ENCODE results near the gene SURF4.

The SURF4 gene

DNA sequence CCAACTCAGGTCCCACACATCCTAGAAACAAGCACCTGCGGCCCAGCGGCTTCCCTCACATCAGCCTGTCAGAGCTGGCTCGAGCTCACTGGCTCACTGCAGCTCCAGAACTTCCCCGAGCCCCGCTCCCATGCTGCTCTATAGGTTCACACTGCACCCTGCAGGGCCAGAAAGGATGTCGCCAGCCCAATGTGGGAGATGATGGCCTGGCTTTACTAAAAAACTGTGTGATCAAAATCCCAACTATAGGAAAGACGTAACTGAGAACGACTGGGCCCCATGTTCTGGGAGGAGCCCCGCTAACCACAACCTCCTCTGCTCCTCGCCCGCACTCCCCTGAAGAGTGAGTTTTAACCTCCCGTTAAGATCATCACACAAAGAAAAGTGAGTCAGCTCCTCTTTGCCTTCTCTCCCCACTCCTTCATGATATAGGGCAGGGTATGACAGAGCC is 4.6 kb downstream of the SURF4 start:
- Histone ChIP-seq H3K4me1 (ENCODE audit: insufficient read depth, low read length, poor library complexity, severe bottlenecking) (peaks cover 61% of the 10 kb centered on the region), H3K27me3 (ENCODE audit: insufficient read depth, low read length, poor library complexity, severe bottlenecking) (no peaks in the 10 kb centered on the region), H3F3A (ENCODE audit: low read depth) (peaks cover 16% of the 10 kb centered on the region), H3K79me2 (ENCODE audit: insufficient read depth, low read length) (peaks cover 95% of the 10 kb centered on the region), H4K20me1 (ENCODE audit: insufficient read depth, low read length, poor library complexity, severe bottlenecking) (peaks cover 93% of the 10 kb centered on the region), H2AFZ (ENCODE audit: low read length) (no peak overlapping the region), H3K9me2 (replicated peaks; ENCODE audit: low read depth, low read length) (no peaks in the 10 kb centered on the region), H3K4me2 (ENCODE audit: low read depth, low read length, poor library complexity, severe bottlenecking) (peak overlapping the region; percentile 96), H3K4me3 (ENCODE audit: low read length, poor library complexity, severe bottlenecking) (peak overlapping the region; percentile 74), H3K36me3 (ENCODE audit: insufficient read depth, low read length) (peaks cover 28% of the 10 kb centered on the region; the same call in 1 of the 2 replicates), H3K9me3 (ENCODE audit: insufficient read depth, low read depth, low read length) (no peaks in the 10 kb centered on the region), H3K9ac (ENCODE audit: low read depth, low read length, poor library complexity, severe bottlenecking) (peak overlapping the region; percentile 66)
- TF ChIP-seq, protein P1, sequence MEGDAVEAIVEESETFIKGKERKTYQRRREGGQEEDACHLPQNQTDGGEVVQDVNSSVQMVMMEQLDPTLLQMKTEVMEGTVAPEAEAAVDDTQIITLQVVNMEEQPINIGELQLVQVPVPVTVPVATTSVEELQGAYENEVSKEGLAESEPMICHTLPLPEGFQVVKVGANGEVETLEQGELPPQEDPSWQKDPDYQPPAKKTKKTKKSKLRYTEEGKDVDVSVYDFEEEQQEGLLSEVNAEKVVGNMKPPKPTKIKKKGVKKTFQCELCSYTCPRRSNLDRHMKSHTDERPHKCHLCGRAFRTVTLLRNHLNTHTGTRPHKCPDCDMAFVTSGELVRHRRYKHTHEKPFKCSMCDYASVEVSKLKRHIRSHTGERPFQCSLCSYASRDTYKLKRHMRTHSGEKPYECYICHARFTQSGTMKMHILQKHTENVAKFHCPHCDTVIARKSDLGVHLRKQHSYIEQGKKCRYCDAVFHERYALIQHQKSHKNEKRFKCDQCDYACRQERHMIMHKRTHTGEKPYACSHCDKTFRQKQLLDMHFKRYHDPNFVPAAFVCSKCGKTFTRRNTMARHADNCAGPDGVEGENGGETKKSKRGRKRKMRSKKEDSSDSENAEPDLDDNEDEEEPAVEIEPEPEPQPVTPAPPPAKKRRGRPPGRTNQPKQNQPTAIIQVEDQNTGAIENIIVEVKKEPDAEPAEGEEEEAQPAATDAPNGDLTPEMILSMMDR (conservative IDR thresholded peaks at IDR 0.05; ENCODE audit: low read length): peak; percentile 51; the same call in 1 of the 2 replicates
- no peak for TF ChIP-seq EZH2phosphoT487 (IDR thresholded peaks at IDR 0.05; ENCODE audit: borderline replicate concordance)

DNA sequence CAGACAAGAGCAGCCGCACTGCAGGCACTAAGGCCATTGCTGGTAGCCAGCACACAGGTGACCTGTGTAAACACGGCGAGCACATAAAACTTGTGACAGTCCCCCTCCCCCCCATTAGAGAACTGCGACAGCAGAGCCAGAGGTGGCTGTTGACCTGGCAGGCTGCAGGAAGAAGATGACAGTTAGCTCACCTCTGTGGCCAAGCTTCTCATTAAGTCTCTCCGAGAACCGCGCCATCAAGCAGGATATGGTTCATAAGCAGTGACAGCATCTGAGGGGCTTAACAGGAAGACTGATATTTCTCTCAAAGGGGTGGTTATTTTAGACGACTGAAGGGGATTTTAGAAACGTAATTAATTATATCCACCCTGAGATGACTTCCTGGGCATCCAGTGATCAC is 5.2 kb downstream of the SURF4 start:
- H3K27me3 ChIP-seq (ENCODE audit: insufficient read depth, low read length, poor library complexity, severe bottlenecking): no peaks in the 10 kb centered on the region
- H4K20me1 ChIP-seq (ENCODE audit: insufficient read depth, low read length, poor library complexity, severe bottlenecking): peaks cover 98% of the 10 kb centered on the region
- TF ChIP-seq, protein P1 (conservative IDR thresholded peaks at IDR 0.05; ENCODE audit: low read length): no peak
- no peak for TF ChIP-seq EZH2phosphoT487 (IDR thresholded peaks at IDR 0.05; ENCODE audit: borderline replicate concordance)
- H3K9ac ChIP-seq (ENCODE audit: low read depth, low read length, poor library complexity, severe bottlenecking): peak overlapping the region; percentile 66
- H3K9me2 ChIP-seq (replicated peaks; ENCODE audit: low read depth, low read length): no peaks in the 10 kb centered on the region
- H3K79me2 ChIP-seq (ENCODE audit: insufficient read depth, low read length): peaks cover 100% of the 10 kb centered on the region
- peaks cover 16% of the 10 kb centered on the region for H3F3A ChIP-seq (ENCODE audit: low read depth)
- peak overlapping the region; percentile 74 for H3K4me3 ChIP-seq (ENCODE audit: low read length, poor library complexity, severe bottlenecking)
- H3K36me3 ChIP-seq (ENCODE audit: insufficient read depth, low read length): peaks cover 34% of the 10 kb centered on the region; the same call in 1 of the 2 replicates
- H3K4me2 ChIP-seq (ENCODE audit: low read depth, low read length, poor library complexity, severe bottlenecking): peak overlapping the region; percentile 96
- peaks cover 60% of the 10 kb centered on the region for H3K4me1 ChIP-seq (ENCODE audit: insufficient read depth, low read length, poor library complexity, severe bottlenecking)
- H2AFZ ChIP-seq (ENCODE audit: low read length): no peak overlapping the region
- no peaks in the 10 kb centered on the region for H3K9me3 ChIP-seq (ENCODE audit: insufficient read depth, low read depth, low read length)

DNA sequence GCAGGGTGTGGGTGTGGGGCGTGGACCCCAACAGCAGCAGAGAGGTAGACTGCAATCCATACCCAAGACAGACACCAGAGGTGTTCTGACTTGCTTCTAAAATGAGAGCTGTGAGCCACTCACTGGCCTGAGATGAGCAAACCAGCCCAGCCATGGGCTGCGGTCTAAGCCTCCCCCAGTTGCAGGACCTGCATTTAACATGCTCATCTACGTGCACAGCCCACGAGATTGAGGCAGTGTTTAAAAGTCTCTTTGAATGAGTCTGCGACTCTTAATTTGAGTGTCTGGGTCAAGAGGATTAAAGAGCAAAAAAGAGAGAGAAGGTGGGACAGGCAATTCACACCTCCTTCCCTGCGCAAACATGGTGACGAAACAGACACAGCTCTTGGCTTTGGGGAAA is 5.9 kb downstream of the SURF4 start:
- TF ChIP-seq EZH2phosphoT487 (IDR thresholded peaks at IDR 0.05; ENCODE audit: borderline replicate concordance): no peak
- TF ChIP-seq, protein P1 (conservative IDR thresholded peaks at IDR 0.05; ENCODE audit: low read length): no peak
- Histone ChIP-seq H3K4me2 (ENCODE audit: low read depth, low read length, poor library complexity, severe bottlenecking) (peak overlapping the region; percentile 96), H3K9ac (ENCODE audit: low read depth, low read length, poor library complexity, severe bottlenecking) (peak overlapping the region; percentile 66), H3K4me3 (ENCODE audit: low read length, poor library complexity, severe bottlenecking) (peak overlapping the region; percentile 74), H4K20me1 (ENCODE audit: insufficient read depth, low read length, poor library complexity, severe bottlenecking) (peaks cover 97% of the 10 kb centered on the region), H3K4me1 (ENCODE audit: insufficient read depth, low read length, poor library complexity, severe bottlenecking) (peaks cover 60% of the 10 kb centered on the region), H3K27me3 (ENCODE audit: insufficient read depth, low read length, poor library complexity, severe bottlenecking) (no peaks in the 10 kb centered on the region), H2AFZ (ENCODE audit: low read length) (no peak overlapping the region), H3K79me2 (ENCODE audit: insufficient read depth, low read length) (peaks cover 100% of the 10 kb centered on the region), H3F3A (ENCODE audit: low read depth) (peaks cover 16% of the 10 kb centered on the region), H3K9me2 (replicated peaks; ENCODE audit: low read depth, low read length) (no peaks in the 10 kb centered on the region), H3K36me3 (ENCODE audit: insufficient read depth, low read length) (peaks cover 41% of the 10 kb centered on the region; the same call in 1 of the 2 replicates), H3K9me3 (ENCODE audit: insufficient read depth, low read depth, low read length) (no peaks in the 10 kb centered on the region)

Measured in Loucy (cell line).